ENCODE measurements around the gene LIMD2.

The LIMD2 gene

DNA sequence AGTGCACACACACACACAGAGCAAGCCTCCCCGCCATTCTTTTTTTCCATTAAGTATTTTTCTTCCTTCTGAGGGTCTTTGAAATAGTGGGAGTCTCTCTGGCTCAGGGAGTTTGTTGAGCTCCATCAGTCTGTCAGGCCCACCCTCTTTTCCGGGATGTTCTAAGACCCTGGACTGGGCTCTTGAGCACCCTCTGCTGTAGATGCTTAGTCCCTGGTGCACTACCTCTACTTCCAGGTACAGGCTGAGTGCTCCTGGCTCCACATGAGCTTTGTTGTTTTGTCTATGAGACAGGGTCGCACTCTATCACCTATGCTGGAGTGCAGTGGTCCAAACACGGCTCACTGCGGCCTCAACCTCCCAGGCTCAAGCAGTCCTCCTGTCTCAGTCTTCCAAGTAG is 20.7 kb downstream of the LIMD2 start:
- DNase-seq = no peak

DNA sequence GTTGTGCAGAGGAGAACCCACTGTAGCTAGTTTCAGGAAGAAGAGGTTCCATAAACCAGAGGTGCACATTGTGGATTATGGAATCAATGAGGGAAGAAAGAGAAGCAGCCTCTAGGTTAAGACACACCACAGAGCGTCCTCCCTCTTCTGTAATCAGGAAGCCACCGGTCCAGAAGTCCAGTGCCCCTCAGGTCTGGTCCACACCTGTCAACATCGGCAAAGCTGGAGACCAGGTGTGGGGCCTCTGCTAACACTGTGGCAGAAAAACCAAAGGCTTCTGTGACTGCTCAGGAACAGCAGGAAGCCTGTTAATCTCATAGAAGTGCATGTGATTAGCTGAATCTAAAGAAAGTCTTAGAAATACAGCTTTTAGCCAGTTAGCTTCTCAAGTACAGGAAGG is 23.3 kb downstream of the LIMD2 start:
- DNase-seq = no peak

DNA sequence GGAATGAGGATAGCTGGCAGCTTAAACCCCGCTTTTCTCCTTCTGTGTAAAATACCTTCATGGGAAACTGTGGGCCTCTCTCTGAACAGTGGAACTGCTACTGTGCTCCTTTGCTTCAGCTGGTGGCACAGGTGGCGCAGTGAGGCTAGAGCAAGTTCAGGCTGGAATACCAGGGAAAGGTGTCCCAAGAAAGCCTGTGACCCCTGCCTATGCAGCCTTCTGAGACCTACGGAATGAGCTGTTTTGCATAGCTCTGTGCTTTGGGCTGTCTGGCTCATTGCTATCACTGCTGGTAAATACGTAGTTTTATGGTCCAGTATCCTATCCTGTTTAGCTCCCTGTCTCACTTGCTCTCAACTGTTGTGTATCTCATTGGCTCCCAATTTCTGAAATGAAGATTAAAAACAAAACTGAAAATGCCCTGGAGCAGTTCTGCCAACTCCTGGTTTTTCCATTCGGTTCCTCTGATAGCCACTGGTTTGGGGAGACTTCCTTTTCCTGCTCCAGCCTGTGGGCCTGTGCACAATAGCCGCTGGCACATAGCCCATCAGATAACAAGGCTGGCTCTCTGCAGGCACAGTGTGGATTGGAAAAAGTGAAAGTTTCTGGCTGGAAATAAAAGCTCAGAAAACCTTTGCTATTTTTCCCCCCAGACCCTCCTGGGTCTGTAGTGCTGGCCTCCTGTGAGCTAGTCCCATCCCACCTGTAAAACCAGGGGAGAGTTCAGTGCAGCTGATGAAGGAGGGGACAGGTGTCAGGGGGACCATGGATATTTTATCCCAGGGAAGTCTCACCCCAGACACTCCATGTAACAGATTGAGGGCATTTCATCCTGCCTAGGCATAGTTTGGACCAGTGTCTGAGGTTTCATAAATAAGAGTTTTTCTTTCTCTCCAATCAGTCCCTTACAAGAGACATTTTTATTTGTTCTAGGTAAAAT is 24.0 kb downstream of the LIMD2 start:
- DNase-seq = peak; percentile 59

DNA sequence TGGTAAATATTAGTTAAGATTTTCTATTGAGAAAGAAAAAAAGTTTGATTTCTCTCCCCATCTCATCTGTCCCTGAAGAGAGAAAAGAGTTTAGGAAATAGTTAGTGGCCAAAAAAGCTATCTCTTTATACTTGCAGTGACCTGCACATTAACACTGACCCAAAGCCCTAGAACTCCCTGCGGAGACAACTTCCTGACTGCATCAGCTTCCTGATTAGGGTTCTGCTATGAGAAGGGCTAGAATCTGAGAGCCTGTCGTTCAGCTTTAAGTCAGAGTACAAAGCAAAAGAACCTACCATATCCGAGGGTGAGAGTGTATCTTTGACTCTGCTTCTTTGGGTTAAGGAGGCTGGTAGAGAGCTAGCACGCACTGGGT is 24.7 kb downstream of the LIMD2 start:
- no peak for DNase-seq

DNA sequence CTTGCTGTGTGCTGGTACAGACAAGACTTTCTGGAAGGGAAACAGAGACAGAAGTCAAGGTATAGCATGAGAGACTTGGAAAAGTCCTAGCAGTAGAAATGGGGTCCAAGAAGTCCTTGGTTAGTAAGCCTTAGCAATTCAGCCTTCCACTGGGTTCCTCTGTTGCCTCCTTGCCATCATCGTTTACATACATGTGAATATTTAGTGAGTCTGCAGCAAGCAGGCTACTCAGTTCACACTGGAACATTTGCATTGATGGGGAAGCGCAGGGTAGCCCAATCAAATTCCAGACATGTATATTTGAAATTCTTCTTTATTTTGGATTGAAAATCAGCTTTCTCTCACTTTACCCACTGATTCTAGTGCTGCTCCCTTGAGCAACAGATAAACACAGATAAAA is 27.1 kb downstream of the LIMD2 start:
- no peak for DNase-seq

DNA sequence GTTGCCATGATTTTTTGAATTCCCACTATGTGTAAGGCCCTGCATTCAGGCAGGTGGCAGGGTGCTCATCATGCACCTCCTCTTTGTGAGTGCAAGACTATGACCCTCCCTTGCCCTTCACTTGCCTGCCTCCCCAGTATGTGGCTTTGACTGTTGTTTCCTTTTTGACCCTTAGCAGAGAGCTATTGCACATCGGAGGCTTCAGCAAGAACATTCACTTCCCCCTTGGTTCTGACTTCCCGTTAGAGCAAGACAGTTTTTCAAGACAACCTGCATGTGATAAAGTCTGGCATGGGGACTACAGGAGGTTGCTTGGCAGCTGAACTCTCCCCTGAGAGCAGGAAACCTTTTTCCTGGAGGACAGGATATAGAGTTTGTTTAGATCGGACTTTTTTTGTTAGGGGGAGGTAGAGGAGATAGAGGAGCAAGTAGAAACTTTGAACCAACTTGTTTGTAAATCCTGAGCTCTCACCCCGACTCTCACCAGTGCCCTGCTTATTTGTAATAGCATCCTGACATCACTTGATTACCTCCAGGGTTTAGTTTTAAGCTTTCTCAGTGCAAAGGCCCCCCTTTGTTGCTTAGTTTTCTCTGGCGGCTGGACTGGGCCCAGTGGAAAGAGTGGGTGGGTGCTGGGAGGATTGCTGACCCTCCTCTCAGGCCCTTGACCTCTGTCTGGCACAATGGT is 34.3 kb downstream of the LIMD2 start:
- DNase-seq = no peak

DNA sequence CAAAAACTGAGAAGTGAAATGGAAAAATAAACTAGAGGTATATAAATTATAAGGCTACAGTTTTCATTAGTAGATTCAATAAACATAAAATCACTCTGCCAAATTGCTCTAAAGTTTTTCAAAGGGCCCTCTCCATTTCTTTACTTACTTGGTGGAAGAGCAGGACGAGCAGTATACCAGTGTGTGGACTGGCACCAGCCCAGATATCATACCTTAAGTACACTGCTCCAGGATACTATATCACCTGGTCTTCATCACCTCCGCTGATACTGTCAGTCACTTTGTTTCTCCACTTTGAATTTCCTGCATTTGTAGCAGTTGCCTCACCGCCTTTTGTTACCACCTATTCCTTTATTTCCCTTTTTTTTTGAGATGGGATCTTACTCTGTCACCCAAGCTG is 40.1 kb downstream of the LIMD2 start:
- DNase-seq = no peak

DNA sequence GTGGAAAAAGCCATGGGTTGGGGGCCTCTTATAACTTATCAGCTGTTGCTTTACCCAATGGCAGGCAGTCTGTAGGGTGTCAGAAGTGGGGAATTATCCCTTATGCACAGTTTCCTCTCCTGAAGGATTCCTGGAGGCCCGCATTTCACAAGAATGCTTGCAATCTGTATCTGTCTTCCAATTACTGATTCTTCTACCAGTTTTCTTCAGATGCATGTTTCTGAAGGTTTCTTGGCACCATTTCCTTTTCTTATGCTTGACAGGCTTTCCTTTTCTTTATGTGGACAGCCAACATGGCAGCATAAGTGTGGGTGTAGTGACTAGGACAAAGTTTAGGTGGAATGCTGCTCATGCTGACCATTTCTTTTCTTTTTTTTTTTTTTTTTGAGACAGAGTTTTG is 41.6 kb downstream of the LIMD2 start:
- DNase-seq = no peak

DNA sequence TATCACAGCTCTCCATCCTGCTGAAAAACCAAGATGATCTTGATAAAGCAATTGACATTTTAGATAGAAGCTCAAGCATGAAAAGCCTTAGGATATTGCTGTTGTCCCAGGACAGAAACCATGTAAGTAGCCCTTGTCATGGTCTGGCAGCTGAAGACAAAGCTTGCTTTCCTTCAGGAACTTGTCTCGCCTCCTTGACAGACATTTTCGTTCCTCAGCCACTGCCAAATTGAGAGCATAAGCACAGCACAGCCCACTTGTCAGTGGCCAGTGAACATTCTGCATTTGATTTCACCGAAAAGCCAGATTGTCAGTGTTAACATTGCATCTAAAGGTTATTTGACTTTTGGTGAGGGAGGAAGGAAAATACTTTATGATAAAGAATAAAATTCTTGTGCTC is 42.1 kb downstream of the LIMD2 start:
- no peak for DNase-seq

DNA sequence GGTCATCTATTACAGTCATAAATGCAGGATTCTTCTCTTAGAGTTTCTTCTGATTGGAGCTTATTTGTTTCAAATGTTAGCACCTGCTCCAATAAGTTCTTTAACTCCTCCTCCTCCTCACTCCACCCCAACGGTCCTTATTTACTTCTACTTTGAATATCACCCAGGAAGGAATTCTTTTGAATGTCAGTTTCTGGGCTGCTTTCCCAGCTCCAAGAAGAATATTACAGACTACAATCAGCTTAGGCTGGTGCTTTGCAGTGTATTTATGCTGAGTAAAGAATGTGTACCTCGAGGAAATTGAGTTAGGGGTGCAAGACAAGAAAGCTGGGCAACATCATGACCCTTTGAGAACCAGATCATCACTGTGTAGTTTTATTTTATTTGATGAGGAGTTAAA is 46.9 kb downstream of the LIMD2 start:
- no peak for DNase-seq

DNA sequence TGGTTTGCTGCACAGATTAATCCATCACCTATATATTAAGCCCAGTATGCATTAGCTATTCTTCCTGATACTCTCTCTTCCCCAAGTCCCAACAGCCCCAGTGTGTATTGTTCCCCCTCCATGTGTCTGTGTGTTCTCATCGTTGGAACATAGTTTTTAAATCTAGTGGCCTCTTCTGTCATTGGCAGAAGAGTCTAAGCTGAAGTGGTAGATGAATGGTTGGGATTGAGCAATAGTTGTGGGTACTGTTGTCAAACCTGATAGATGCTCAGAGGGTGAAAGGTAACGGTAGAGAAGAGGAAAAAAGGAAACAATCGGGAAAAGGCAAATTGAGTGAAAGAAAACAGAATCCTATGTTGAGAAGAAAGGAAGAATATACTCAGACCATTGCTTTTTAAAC is 47.8 kb downstream of the LIMD2 start:
- no peak for DNase-seq

DNA sequence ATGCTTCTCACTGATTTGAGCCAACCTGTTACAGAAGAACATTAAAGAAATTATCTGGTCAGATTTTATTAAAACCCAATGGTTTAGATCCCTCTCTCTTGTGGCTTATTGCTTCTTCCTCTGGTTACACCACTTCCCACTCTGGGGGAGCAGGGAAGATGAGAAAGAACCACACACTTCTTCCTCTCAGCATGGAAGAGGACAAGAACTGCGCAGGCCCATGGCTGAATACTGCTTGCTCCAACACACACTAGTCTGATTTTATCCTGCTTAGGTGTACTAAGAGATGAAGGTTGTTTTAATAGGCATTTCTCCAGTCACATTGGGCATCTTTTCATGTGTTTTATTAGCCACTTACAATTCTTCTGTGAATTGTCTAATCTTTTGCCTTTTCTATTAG is 50.1 kb downstream of the LIMD2 start:
- no peak for DNase-seq

DNA sequence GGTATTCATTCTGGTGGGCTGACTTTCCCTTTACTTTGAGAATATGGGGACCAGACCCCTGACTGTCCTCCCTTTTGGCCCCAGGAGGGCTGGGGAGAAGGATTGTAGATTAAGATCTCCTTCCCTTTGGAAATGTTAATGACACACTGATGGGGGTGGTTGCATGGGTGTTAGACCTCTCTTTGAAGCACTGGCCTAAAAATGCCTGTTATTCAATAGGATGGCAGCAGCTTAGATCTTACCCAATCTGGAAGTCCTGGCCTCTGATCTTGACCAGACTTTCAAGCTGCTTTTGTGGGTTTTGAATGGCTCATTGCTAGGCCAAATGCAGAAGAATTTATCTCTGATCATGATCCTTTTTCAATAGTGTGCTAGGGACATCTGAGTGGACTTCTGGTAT is 52.0 kb downstream of the LIMD2 start:
- no peak for DNase-seq

DNA sequence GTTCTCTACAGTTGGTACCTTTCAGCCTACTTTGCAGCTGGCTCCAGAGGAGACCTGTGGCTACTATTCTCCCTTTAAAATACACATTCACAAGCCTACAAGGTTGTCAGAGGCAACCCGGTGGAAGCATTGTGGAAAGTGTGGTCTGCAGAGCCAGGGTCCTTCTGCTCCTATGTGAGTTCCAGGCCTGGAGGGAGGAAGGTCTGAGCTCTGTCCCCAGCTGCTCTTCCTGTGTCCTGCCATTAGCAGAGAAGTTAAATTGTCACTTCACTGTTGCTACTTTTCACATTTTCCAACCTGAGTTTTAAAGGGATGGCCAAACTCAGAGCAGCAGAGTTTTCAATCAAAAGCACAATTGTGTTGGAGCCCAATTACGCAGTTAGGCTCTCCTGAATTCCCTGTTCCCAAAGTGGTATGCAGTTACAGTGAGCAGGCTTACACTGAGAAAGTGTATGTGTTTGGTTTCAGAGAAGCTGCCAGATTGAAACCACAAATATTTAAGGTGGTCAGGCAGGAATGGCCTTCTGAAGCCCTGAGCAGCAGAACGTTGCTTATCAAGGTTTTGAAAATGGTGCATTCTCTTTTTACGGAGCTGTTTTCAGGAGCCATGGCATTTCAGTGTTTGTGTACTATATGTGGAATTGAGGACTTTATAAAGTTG is 52.7 kb downstream of the LIMD2 start:
- no peak for DNase-seq

DNA sequence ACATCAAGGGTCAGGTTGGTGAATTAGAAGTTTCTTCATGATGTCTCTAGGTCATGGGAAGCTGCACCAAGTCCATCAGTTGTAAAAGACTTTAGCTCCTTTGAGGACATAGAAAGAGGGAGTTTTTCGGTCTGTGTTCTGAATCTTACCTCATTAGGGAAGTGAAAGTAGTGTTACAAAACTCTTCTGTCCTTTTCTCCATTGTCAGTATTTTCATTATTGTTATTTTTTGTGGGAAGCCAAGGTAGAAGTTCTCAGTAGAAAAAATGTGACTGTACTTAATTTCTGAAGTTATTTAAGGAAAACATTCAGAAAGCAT is 53.5 kb downstream of the LIMD2 start:
- no peak for DNase-seq
